GM06990 (cell line): ENCODE measurements around the gene TM9SF4.

Experiments
- DNase-seq: peaks from one replicate; pipeline ENCODE4 v3.0.0-alpha.2; 2011; ENCODE audit not compliant: insufficient read length; ENCODE audit errors: extremely low read depth
- H3K27me3 ChIP-seq: replicated peaks from 2 replicates; pipeline ENCODE4 v1.6.0; 2011; ENCODE audit warnings: low read length; ENCODE audit not compliant: control insufficient read depth, insufficient read depth
- H3K36me3 ChIP-seq: 2 replicates; pipeline ENCODE4 v1.5.1; 2011; ENCODE audit warnings: low read length; ENCODE audit not compliant: control insufficient read depth, insufficient read depth
- H3K4me3 ChIP-seq: replicated peaks from 2 replicates; pipeline ENCODE4 v1.5.1; 2011; ENCODE audit warnings: low read depth, mild to moderate bottlenecking, control low read depth, low read length
- TF ChIP-seq, protein P1 (sequence below): IDR thresholded peaks from 2 replicates; pipeline ENCODE4 v1.5.1; 2011; ENCODE audit warnings: low read length, control low read depth, mild to moderate bottlenecking, inconsistent platforms; ENCODE audit not compliant: insufficient read depth, poor library complexity, severe bottlenecking

Gene TM9SF4

DNA sequence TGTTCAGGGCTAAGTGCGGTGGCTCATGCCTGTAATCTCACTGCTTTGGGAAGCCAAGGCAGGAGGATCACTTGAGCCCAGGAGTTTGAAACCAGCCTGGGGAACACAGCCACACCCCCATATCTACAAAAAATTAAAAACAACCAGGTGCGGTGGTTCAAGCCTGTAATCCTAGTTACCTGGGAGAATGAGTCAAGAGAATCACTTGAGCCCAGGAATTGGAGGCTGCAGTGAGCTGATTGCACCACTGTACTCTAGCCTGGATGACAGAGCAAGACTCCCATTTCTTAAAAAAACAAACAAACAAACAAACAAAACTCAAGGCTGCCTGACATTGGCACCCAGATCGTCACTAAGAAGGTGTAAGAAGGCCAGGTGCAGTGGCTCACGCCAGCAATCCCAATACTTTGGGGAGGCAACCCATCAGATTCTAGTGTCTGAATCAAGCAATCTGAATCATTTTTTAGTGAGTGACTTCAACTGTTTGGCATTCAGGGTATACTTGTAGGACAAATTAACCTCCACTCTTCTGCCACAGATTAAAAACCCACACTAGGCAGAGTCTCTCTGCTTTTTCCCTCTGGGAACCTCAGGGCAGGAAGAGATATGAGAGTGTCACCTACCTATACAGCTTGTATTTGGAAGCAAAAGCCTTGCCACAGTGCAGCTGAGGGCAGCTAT, 91.9 kb downstream of the TM9SF4 start:
- DNase-seq = no peak
- H3K4me3 ChIP-seq = no peak overlapping the region
- TF ChIP-seq, protein P1, sequence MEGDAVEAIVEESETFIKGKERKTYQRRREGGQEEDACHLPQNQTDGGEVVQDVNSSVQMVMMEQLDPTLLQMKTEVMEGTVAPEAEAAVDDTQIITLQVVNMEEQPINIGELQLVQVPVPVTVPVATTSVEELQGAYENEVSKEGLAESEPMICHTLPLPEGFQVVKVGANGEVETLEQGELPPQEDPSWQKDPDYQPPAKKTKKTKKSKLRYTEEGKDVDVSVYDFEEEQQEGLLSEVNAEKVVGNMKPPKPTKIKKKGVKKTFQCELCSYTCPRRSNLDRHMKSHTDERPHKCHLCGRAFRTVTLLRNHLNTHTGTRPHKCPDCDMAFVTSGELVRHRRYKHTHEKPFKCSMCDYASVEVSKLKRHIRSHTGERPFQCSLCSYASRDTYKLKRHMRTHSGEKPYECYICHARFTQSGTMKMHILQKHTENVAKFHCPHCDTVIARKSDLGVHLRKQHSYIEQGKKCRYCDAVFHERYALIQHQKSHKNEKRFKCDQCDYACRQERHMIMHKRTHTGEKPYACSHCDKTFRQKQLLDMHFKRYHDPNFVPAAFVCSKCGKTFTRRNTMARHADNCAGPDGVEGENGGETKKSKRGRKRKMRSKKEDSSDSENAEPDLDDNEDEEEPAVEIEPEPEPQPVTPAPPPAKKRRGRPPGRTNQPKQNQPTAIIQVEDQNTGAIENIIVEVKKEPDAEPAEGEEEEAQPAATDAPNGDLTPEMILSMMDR = no peak
- H3K27me3 ChIP-seq = no peaks in the 10 kb centered on the region
- H3K36me3 ChIP-seq = peaks cover 29% of the 10 kb centered on the region

DNA sequence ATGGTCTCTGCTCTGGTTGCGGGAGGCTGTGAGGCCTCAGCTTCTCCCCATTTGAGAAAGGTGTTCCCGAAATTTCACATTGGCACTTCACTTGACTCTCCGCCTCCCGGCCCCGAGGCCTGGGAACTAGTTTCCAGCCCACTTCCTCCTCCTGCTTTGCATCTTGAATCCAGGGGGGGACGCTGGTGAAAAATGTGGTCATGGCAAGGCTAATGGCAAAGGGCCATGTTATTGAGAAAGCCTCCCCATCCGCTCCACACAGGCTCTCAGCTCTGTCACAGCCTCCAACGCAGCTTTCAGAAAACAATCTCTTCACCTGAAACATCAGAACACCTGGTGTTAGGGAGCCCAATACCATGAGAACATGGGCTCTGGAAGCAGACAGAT, 92.5 kb downstream of the TM9SF4 start:
- Histone ChIP-seq H3K27me3 (no peaks in the 10 kb centered on the region), H3K4me3 (no peak overlapping the region), H3K36me3 (peaks cover 26% of the 10 kb centered on the region)
- TF ChIP-seq, protein P1 = no peak
- no peak for DNase-seq

DNA sequence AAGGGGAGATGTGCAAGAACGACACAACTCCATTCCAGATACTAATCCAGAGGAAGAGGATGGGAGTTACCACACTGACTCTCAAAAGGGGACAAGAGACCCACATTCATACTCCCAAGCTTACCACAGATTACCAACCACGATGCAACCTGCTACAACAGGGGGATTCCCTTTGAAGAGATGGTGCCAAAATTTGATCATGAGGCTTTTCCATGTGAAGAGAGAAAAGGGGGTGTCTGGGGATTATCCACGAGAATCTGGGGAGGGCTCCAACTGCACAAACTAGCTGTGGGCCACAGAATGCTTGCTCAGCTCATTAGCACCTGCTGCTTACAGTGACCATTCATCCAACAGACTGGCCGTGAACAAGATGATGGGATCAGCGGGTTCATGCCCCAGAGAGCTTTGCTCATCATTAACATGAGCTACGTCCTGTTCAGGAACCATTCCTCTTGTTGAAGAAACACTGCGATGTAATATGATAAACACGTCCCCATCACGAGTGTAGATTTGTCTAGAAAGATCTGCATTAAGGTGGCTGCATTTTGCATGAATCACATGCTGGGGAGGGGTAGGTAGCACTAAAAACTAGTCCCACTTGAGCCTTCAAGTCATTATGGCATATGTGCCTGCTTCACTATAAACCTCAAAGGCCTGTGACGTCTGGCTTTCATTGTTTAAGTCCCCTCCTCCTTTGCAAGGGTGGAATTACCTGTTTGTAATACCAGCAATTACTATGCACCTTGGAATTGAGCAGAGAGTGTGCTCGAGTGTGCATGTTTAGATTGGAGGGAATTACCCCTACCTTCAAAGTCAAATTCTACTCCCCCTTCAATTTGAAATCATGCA, 94.1 kb downstream of the TM9SF4 start:
- Histone ChIP-seq H3K36me3 (peaks cover 20% of the 10 kb centered on the region), H3K27me3 (no peaks in the 10 kb centered on the region), H3K4me3 (no peak overlapping the region)
- TF ChIP-seq, protein P1 = no peak
- DNase-seq = no peak

DNA sequence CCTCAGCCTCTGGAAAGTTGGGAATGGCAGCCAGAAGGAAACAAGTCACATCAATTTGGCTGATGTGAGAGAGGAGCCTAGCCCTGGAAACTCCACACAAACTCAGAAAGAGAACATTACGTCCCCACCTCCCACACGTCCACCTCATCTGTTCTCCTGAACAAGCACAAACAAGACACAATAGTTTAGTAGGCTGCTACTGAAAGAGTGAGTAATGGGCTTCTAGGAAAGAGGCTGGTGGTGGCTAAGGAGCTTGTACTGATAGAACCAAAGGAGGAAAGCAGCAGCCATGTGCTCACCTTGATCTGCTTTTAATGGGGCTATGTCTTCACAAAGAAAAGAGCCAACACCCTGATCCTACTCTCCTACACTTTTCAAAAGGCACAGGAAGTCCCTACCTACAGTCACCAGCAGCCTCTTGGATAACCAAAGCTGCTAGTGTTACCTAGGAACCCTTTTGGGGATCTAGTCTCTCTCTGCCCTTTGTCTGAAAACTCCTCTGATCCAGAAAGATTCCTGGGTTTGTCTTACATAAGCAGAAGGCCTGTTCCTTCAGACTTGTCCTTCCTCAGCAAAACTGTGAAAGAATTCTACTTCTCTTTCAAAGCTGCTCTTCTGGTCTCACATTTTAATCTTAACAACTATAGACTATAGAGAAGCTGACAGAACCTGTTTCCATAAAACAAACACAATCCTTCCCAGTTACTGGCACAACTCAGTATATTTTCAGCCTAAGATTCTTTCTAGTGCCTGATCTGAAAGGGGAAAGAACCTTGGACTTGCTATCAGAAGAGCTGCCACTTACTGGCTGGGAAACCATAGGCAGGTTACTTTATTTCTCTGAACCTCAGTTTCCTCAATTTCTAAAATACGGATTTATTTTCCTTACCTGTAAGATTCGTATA, 94.9 kb downstream of the TM9SF4 start:
- Histone ChIP-seq H3K27me3 (no peaks in the 10 kb centered on the region), H3K4me3 (peak overlapping the region; percentile 94; the same call in 1 of the 2 replicates), H3K36me3 (peaks cover 12% of the 10 kb centered on the region)
- DNase-seq = no peak
- TF ChIP-seq, protein P1 = no peak

DNA sequence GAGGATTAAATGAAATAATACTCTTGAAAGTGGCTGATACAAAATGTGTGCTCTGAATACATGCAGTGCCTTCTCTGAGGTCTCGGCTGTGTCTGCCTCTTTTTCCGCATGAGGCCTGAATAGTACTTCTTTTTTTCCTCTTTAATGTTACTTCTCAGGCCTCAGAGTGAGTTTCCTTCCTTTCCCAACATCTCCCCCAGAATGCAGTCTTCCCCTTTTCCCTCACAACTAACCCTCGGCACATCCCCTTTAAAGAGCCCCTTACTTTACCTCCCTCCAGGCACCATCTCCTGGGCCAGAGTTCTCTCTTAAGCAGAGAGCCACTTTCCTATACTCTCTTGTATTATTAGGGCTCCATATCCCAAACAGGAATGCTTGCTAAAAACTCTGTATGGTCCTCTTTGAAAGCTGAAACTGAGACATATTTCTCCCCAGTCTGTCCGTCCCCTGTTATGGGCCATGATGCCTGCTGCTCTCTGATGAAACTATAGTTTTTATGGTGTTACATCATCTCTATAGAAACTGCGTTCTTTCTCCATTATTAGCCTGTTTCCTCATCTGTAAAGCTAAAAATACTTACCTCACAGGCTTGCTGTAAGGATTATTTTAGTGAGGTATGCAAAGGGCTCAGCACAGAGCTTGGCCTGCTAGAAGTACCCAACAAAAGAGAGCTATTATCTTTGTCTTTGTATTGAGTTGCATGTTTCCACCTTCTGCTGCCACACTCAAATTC, 95.8 kb downstream of the TM9SF4 start:
- TF ChIP-seq, protein P1 = no peak
- DNase-seq = no peak
- Histone ChIP-seq H3K4me3 (peak overlapping the region; percentile 94), H3K36me3 (peaks cover 8% of the 10 kb centered on the region), H3K27me3 (no peaks in the 10 kb centered on the region)
